ENCODE measurements around the gene UQCR10.

Gene UQCR10

DNA sequence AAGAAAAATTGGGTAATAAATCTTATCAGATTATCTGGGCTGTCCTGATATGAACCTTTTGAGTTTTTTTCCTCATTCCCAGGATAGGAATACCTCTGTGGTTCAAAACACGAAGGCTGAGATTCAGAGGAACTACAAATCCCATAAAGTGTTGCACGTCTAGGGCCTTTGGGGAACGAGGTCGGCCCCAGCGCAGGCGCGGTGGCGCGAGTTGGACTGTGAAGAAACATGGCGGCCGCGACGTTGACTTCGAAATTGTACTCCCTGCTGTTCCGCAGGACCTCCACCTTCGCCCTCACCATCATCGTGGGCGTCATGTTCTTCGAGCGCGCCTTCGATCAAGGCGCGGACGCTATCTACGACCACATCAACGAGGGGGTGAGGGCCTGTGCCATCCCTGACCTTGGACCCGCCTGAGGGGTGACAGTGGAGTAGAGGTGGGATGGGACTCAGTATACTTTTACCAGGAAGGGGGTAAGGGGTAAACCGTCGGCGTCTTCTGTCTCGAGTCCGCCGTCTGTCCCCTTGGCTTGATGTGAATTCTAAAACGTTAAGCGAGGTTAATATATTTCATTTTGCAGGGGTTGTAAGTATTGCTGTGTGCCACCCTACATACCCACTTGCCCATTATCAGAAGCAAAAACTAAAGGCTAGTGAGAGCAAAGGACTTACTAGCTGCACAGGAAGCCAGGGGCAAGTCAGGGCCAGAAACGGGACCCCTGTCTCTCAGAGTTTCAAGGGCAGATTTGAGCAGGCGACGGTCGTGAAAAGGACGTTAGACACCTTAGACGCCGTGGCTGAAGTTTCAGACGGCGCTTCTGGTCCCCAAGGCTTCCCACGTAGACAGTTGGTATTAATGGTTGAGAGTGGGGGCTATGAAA, at the start of gene UQCR10:
UQCR10 (plus strand) TSS at position 199 of the 881 bp plus-strand sequence; CDS start at position 229, 30 bp downstream.
- DNase-seq: peak; percentile 91 to 92

DNA sequence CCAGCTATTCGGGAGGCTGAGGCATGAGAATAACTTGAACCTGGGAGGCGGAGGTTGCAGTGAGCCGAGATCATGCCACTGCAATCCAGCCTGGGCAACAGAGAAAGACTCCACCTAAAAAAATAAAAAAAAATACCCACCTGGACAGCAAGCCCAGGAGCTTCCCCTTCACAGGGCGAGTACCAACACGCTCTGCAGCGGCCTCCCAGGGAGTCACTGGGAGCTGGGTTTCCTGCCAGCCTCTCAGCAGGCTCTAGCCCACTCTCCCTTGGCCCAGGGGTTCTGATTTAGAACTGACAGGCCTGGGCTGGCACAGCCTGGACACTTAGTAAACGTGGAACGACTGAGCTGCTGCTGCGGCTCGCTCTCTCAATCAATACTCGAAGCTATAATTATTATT, 49.4 kb upstream of the UQCR10 start:
- DNase-seq: no peak

DNA sequence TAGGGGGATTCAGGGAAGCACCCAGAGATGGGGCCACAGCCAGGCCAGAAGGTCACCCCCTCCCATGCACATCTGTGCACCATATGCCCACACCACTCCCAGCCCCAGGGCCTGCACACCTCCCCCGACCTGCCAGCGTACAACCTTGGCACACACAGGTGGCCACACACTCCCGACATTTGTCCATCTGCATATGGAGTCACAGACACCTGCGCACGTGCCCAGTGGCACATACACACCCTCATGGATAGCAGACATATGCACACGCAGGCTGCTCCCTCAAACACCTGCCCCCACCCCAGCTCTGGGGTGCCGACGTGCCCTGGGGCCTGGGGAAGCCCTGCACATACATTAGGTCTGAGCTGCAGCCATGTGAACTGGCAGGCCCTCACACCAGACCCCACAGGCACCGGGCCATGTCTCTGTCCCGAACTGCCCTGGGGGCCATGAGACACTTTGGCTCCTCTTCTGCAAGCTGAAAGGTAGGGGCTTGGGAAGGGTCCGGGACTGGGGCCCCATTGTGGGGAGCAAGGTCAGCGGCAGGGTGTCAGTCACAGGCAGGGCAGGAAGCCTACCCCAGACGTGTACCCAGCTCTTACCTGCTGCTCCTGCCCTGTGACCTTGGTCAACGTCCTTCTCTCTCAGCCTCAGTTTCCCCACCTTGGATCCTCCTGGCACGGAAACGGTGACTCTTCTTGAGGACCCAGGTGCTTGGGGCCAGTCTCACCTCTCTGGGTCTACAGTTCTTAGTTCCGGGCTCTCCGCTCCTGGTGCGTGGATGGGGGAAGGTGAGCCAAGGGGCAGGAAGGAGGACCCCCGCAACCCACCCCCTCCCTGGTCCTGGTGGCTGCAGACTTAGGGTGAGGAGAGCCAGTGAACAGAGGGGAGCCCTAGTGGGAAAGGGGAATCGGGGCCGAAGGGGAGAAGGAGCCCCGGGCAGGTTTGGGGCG, 47.9 kb upstream of the UQCR10 start:
- DNase-seq: no peak

GRCh38 chr22:29719899-29720645, 47.1 kb upstream of the UQCR10 start, which contains the start of gene CABP7:
CABP7 (plus strand) TSS chr22:29720003; CDS start chr22:29720425, 422 bp downstream.
- DNase-seq: no peak

DNA sequence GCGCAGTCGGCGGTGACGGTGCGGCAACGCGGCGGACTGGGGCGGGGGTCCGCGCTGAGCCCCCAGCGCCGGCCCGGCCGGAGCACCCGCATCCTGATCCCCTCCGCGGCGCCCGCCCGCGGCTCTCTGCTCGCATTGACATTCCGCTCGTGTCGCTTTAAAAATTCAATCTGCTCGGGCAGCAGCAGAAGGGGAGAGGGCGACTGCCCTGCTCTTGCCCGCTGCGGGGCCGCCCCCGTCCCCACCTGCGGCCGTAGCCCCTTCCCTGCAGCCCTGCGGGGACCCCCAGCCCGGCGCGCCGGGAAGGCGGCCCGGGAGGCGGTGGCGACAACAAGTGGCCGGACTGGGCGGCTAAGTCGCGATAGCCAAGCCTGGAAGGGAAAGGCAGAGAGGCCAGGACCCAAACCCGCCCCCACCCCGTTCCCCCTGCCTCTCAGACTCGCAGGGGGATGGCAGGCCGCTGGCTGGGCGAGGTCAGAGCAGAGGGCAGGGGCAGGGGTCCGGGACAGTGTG, 46.3 kb upstream of the UQCR10 start:
- DNase-seq: no peak

DNA sequence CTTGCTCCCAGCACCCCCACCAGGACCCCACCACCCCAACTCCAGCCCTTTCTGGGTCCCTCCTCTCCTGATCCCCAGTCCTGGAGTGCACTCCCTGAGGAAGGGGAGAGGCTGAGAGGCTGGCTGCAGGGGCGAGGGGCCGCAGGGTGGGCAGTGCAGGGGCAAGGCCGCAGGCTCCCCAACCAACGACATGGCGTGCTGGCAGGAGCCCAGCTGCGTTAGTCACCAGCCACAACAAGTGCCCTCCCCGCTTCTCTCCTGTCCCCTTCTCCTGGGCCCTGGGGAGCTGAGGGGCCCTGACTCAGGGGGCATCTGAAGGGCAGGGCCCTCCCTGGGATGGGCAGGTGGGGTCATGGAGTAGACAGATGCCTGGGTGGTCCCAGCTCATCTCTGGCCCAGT, 45.0 kb upstream of the UQCR10 start:
- no peak for DNase-seq

- DNase-seq: no peak
Observed at GRCh38 chr22:29722587-29722986, 44.6 kb upstream of the UQCR10 start.

- DNase-seq: no peak
Observed at GRCh38 chr22:29723766-29724165, 43.4 kb upstream of the UQCR10 start.

GRCh38 chr22:29724843-29725242, 42.3 kb upstream of the UQCR10 start:
- DNase-seq: no peak

DNA sequence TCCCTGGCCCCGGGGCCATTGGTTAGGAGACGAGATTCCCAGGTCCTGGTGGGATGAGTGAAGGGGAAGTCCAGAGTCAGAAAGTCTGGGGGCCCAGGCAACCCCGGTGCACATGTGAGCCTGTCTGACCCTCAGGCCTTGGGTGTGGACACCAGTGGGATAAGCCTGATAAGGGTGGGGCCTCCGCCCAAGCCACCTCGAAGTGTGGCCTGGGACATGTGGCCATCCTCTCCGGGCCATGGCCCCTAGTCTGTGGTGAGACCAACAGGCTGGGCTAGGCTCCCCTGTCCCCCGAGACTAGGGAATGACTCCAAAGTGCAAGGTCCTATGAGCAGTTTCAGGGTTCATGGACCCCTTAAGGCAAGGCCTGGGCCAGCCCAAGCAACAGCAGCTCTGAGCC, 41.1 kb upstream of the UQCR10 start:
- no peak for DNase-seq

DNA sequence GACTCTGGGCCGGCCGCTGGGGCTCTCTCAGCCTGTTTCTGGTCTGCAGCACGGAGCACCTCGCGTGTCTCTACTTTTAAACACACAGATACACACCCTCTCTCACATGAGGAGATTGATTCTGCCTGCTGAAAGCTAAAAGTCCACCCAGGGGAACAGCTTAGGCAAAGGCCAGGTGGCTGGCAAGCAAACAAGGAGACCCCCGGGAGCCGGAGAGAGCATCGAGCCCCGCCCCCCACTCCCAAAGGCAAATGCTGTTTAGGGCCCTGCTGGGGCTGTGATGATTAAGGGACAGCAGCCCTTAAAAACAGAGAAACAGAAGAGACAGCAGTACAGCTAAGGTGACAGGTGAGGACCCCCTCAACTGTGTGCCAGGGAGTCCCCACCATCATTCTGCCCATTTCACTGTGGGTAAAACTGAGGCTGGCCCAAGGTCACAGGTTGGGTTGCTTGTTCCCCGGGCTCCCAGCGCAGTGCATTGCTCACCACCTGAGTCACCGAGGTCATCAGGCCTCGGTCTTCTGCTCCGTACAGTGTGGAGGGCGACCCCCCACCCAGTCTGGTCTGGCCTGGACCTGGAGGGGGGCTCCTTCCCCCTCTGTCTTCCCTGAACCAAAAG, 40.5 kb upstream of the UQCR10 start:
- DNase-seq: no peak

- no peak for DNase-seq
Observed at GRCh38 chr22:29727131-29727523, 40.0 kb upstream of the UQCR10 start.

GRCh38 chr22:29729161-29729560, 38.0 kb upstream of the UQCR10 start:
- no peak for DNase-seq

- DNase-seq: no peak
Observed at GRCh38 chr22:29731058-29731850, 35.9 kb upstream of the UQCR10 start.

DNA sequence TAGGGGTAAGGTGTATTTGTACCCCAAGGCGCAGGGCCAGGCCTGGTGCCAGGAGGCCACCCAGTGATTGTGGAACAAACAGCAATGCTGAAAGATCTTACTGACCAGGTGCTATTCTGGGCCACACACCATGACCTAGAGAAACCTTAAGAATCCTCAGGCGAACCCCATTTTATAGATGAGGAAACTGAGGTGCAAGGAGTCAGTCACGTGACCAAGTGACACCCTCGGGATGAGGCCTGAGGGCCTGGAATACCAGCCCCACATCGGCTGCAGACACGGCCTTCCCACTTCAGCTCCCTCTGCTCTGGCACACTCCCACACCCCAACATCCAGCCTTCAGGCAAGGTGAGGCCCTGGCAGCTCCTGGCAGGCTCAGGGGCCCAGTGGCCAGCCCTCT, 34.3 kb upstream of the UQCR10 start:
- DNase-seq: no peak

- no peak for DNase-seq
Observed at GRCh38 chr22:29733362-29734201, 33.6 kb upstream of the UQCR10 start.

DNA sequence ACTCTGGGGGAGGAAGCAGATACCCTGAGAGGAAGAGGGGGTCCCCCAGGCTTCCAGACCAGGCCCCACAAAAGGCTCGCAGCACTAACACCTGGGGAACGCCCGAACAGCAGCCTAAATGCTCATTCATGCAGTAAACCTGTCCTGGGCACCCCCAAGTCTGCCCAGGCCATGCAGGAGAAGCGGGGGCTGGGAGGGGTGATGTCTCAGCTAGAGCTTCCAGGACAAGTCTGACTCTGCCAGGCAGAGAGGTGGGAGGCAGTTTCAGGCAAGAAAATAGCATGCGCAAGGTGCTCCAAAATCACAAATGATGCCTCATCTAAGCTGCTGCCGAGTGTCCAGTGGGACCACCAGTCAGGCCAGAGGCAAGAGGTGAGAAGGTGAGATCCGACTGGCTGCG, 32.8 kb upstream of the UQCR10 start:
- no peak for DNase-seq

DNA sequence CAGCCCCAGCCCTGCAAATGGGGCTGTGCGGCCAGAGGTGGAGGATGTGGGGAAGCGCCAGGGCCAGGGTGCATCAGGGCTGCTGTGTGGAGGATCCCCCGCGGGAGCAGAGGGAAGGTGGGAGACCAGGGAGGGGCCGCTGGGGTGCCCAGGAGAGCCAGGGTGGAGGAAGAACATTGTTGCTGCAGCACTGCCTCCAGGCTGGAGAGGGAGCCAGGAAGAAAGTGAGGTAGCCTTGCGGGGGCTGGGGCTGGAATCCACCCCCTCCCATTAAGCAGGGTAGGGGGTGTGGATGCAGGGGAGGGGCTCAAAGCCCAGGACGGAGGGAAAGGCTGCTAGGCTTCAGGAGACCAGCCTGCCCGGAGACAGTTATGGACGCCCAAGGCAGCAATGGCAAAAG, 32.3 kb upstream of the UQCR10 start:
- DNase-seq: no peak

GRCh38 chr22:29735416-29735815, 31.8 kb upstream of the UQCR10 start:
- no peak for DNase-seq

Measured in stimulated activated CD4-positive, alpha-beta T cell treated with anti-CD3 and anti-CD28 coated beads, Interleukin-4, amount 100 ng/mL, for 4 hours (primary cell).